A549 (cell line): ENCODE data around the gene NAA40. TPM values are rescaled to one million over a fixed set of nuclear protein-coding genes. Genes with fewer than 3 reads are reported as not detected.

Experiments
- ATAC-seq, 2 experiments: fragments of 200-7000 bp in 1 of 2; fragments of >200 bp in 1 of 2; cut with Nextera tagmentation in 1 of 2; cut with Tn5 transposase in 1 of 2; 3 replicates each; pipeline versions ENCODE4 v1.8.0 to v1.9.1; 2018 to 2020; ENCODE audit warnings: mild to moderate bottlenecking in 1 of 2, moderate library complexity in 1 of 2
- CTCF ChIA-PET: fragments of 300-600 bp; sonication (Branson Sonifier 250); formaldehyde crosslinking; extraction: SDS; loops from one replicate; lab custom pipeline; 2021; ENCODE audit warnings: antibody characterized with exemption, inconsistent platforms; lab: Yijun Ruan, JAX
- POLR2A ChIA-PET: fragments of 350-600 bp; formaldehyde crosslinking; extraction: SDS; loops from one replicate; lab custom pipeline; 2021; ENCODE audit warnings: antibody characterized with exemption, inconsistent platforms; lab: Yijun Ruan, JAX
- DNase-seq, 2 experiments: peaks; one replicate each; pipeline versions ENCODE4 v3.0.0 to v3.0.0-alpha.2; 2011 to 2016; ENCODE audit warnings: low read depth in 1 of 2, low spot score in 1 of 2
- FAIRE-seq: peaks from 2 replicates; lab custom pipeline; 2011; peaks lifted over from hg19 to GRCh38; lab: Jason Lieb, UNC
- H3K27ac ChIP-seq, 2 experiments: fragments of >200 bp; sonication (Bioruptor Twin); formaldehyde crosslinking; 3 replicates each; pipeline ENCODE4 v1.5.1; 2016 to 2017
- H3K4me1 ChIP-seq: fragments of >200 bp; sonication (Bioruptor Twin); formaldehyde crosslinking; 3 replicates; pipeline ENCODE4 v1.6.1; 2016
- H3K4me2 ChIP-seq: fragments of >200 bp; sonication (Bioruptor Twin); formaldehyde crosslinking; 3 replicates; pipeline ENCODE4 v1.6.1; 2016
- H3K4me3 ChIP-seq: fragments of >200 bp; sonication (Bioruptor Twin); formaldehyde crosslinking; 3 replicates; pipeline ENCODE4 v1.5.1; 2016
- H3K9me3 ChIP-seq: fragments of >200 bp; sonication (Bioruptor Twin); formaldehyde crosslinking; 3 replicates; pipeline ENCODE4 v1.6.1; 2016
- BCL3 ChIP-seq: fragments of >200 bp; sonication (Bioruptor Twin); formaldehyde crosslinking; IDR thresholded peaks from 3 replicates; pipeline ENCODE4 v1.6.1; 2016
- BHLHE40 ChIP-seq: IDR thresholded peaks from 2 replicates; pipeline ENCODE4 v1.6.1; 2012; ENCODE audit warnings: low read depth, low read length, inconsistent platforms
- CEBPB ChIP-seq, 2 experiments: fragments of >200 bp in 1 of 2; sonication (Bioruptor Twin) in 1 of 2; formaldehyde crosslinking in 1 of 2; IDR thresholded peaks; 2 replicates each; pipeline ENCODE4 v1.6.1; 2012 to 2016
- CHD2 ChIP-seq: fragments of 150-350 bp; IDR thresholded peaks from 2 replicates; pipeline ENCODE4 v1.6.1; 2014; ENCODE audit warnings: low read length; ENCODE audit not compliant: partially characterized antibody
- HMGXB4 ChIP-seq: fragments of 250-450 bp; sonication (Bioruptor Pico); IDR thresholded peaks from 2 replicates; pipeline ENCODE4 v1.5.0; 2021; ENCODE audit warnings: mild to moderate bottlenecking, moderate library complexity, borderline replicate concordance
- HOXA7 ChIP-seq: fragments of 250-450 bp; sonication (Bioruptor Pico); IDR thresholded peaks from 2 replicates; pipeline ENCODE4 v1.5.0; 2020; ENCODE audit warnings: mild to moderate bottlenecking, moderate library complexity
- HOXB13 ChIP-seq: fragments of 250-450 bp; sonication (Bioruptor Pico); IDR thresholded peaks from 2 replicates; pipeline ENCODE4 v1.5.0; 2020; ENCODE audit warnings: low read depth, mild to moderate bottlenecking, moderate library complexity
- JUN ChIP-seq, 2 experiments: fragments of >200 bp; sonication (Bioruptor Twin); formaldehyde crosslinking; IDR thresholded peaks; 2 replicates in 1 of 2; 3 replicates in 1 of 2; pipeline ENCODE4 v1.6.1; 2016 to 2017
- KDM1A ChIP-seq: fragments of 200-600 bp; sonication (generic); IDR thresholded peaks from 2 replicates; pipeline ENCODE4 v1.6.1; 2016; ENCODE audit warnings: low read depth, mild to moderate bottlenecking
- KDM5A ChIP-seq: fragments of 200-600 bp; sonication (generic); IDR thresholded peaks from 2 replicates; pipeline ENCODE4 v1.6.1; 2016; ENCODE audit warnings: antibody characterized with exemption, mild to moderate bottlenecking
- MAX ChIP-seq: IDR thresholded peaks from 2 replicates; pipeline ENCODE4 v1.6.1; 2012
- MAZ ChIP-seq: fragments of 150-350 bp; IDR thresholded peaks from 2 replicates; pipeline ENCODE4 v1.6.1; 2014; ENCODE audit warnings: antibody characterized with exemption, low read depth, low read length, borderline replicate concordance
- MYC ChIP-seq: IDR thresholded peaks from 2 replicates; pipeline ENCODE4 v1.6.1; 2012; ENCODE audit warnings: mild to moderate bottlenecking, inconsistent platforms, low read length, improper control_type of control experiment, borderline replicate concordance
- PHF8 ChIP-seq: fragments of 200-600 bp; sonication (generic); IDR thresholded peaks from 2 replicates; pipeline ENCODE4 v1.6.1; 2016; ENCODE audit warnings: low read depth, mild to moderate bottlenecking, antibody characterized with exemption, moderate library complexity, borderline replicate concordance
- POLR2A ChIP-seq: IDR thresholded peaks from 2 replicates; pipeline ENCODE4 v1.6.1; 2012; ENCODE audit warnings: mild to moderate bottlenecking, low read length
- POLR2AphosphoS2 ChIP-seq: conservative IDR thresholded peaks from 2 replicates; pipeline ENCODE4 v1.6.1; 2012; ENCODE audit warnings: low read length, improper control_type of control experiment, inconsistent platforms
- RCOR1 ChIP-seq: fragments of 150-350 bp; IDR thresholded peaks from 2 replicates; pipeline ENCODE4 v1.6.1; 2014; ENCODE audit warnings: antibody characterized with exemption, low read length, low read depth
- REST ChIP-seq: fragments of 200-600 bp; sonication (generic); IDR thresholded peaks from 2 replicates; pipeline ENCODE4 v1.6.1; 2016; ENCODE audit warnings: antibody characterized with exemption, mild to moderate bottlenecking, moderate library complexity
- RFX5 ChIP-seq: fragments of 450-650 bp; IDR thresholded peaks from 2 replicates; pipeline ENCODE4 v1.7.1; 2014; ENCODE audit warnings: antibody characterized with exemption, mild to moderate bottlenecking, moderate library complexity
- RNF2 ChIP-seq: fragments of 200-600 bp; sonication (generic); IDR thresholded peaks from 2 replicates; pipeline ENCODE4 v1.6.1; 2016; ENCODE audit warnings: low read depth, mild to moderate bottlenecking, antibody characterized with exemption, moderate library complexity, borderline replicate concordance
- SREBF2 ChIP-seq: fragments of 450-650 bp; IDR thresholded peaks from 2 replicates; pipeline ENCODE4 v1.6.1; 2014; ENCODE audit warnings: mild to moderate bottlenecking, moderate library complexity
- TFCP2L1 ChIP-seq: fragments of 250-450 bp; sonication (Bioruptor Pico); IDR thresholded peaks from 2 replicates; pipeline ENCODE4 v1.5.0; 2021; ENCODE audit warnings: mild to moderate bottlenecking
- ZNF302 ChIP-seq: fragments of 250-450 bp; sonication (Bioruptor Pico); IDR thresholded peaks from 2 replicates; pipeline ENCODE4 v1.9.0; 2021; ENCODE audit warnings: inconsistent platforms, mild to moderate bottlenecking, moderate library complexity
- ZSCAN20 ChIP-seq: fragments of 250-450 bp; sonication (Bioruptor Pico); IDR thresholded peaks from 2 replicates; pipeline ENCODE4 v1.8.0; 2022; ENCODE audit warnings: mild to moderate bottlenecking, moderate library complexity
- WGBS: methylation state at CpG from one replicate; pipeline ENCODE4 v1.1.6; 2017; ENCODE audit errors: missing lambda C conversion rate; 5-methylcytosine and 5-hydroxymethylcytosine counted together
- polyA plus RNA-seq, 4 experiments: library from polyadenylated mRNA; depleted of rRNA in 3 of 4; stranded (reverse); fragments of >200 nt; fragmentation: RNase III in 1 of 4; extraction: RNeasy Plus Mini Kit Qiagen cat#74134 plus additional on column Dnase treatment in 1 of 4; gene quantifications; 2 replicates in 3 of 4; 3 replicates in 1 of 4; pipeline ENCODE4 v1.2.3, GENCODE V29; 2011 to 2017
- TF ChIP-seq, protein P1 (sequence below): fragments of 450-650 bp; IDR thresholded peaks from 2 replicates; pipeline ENCODE4 v1.6.1; 2014; ENCODE audit warnings: antibody characterized with exemption
- TF ChIP-seq, protein P2 (sequence below): fragments of 250-450 bp; sonication (Bioruptor Pico); IDR thresholded peaks from 2 replicates; pipeline ENCODE4 v1.5.0; 2020; ENCODE audit warnings: low read depth, mild to moderate bottlenecking, moderate library complexity

NAA40 gene
- polyA plus RNA-seq, 2 of the 4 experiments (the other 2 are of a cell fraction): 21.9 to 32.0 TPM

DNA sequence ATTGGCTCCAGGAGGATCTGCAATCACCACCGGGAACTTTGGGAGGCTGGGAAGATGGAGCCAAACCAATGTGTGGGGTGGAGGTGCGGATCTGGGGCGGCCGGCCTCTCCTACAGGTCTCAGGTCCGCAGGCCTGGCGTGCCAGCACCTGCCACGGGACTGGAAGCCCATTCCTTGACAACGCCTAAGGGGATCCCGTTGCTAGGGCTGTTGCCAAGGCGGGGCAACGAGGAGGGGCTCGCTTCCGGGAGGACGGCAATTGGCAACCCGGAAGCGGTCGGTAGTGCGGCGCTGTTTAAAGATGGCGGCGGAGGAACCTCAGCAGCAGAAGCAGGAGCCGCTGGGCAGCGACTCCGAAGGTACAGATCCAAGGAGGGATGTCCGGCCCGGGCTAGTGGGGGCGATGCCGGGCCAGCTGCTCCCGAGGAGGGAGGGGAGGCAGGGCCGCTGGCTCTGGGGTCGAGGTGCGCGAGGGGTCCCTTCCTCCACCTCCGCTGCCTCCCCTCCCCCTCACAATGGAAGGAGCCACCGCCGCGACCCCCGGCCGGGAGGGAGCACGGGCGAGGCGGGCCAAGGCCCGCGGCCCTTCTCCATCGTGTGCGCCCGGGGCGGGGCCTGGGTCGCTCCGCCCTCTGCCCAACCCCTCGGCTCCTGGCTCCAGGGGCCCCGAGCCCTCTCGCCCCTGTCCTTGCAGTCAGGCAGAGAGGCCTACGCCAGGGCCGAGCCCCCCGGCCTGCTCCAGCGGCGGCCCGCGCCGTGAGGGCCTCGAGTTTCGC, 47.5 kb downstream of the NAA40 start, which contains the start of gene OTUB1:
Gene OTUB1 (plus strand): TSS at position 283 of the 776 bp plus-strand sequence. CDS start 19 bp downstream, at position 302.
- WGBS: 1% methylated on average over 39 of the region's 63 CpGs
- ChIA-PET CTCF (interaction anchor here (2.7 kb wide), 1 partner anchor 14 kb away, joined by 9 read pairs; no protein-coding TSS in a partner anchor), POLR2A (interaction anchor here (0.5 to 1.9 kb wide), 4 partner anchors 9 to 82 kb away, joined by 3 to 9 read pairs (median 3); partner anchors contain the start of gene COX8A)
- FAIRE-seq: peak; percentile 49
- H3K4me3 ChIP-seq: peak within 1 kb of the TSS; percentile 99
- H3K27ac ChIP-seq: peak within 1 kb of the TSS; percentile 98 to 99
- peaks cover 10% of the 10 kb centered on the region; the same call in 2 of the 3 replicates for H3K4me1 ChIP-seq
- no peaks in the 10 kb centered on the region for H3K9me3 ChIP-seq
- peak; percentile 94 to 96 for ATAC-seq
- TF ChIP-seq JUN (IDR thresholded peaks at IDR 0.05): peak; percentile 73 to 92; a peak in 4 of 5 replicates
- no peak for TF ChIP-seq RCOR1
- TF ChIP-seq KDM5A: peak; percentile 93
- peak; percentile 71; the same call in 1 of the 2 replicates for TF ChIP-seq MAX
- no peak for TF ChIP-seq CEBPB (IDR thresholded peaks at IDR 0.05)
- TF ChIP-seq REST: no peak
- TF ChIP-seq SREBF2: no peak
- no peak for TF ChIP-seq POLR2AphosphoS2
- TF ChIP-seq BHLHE40: 0 out of 2 replicates have a peak, but pooled peaks have one; percentile 50
- TF ChIP-seq KDM1A: 0 out of 2 replicates have a peak, but pooled peaks have one; percentile 54
- TF ChIP-seq POLR2A: peak; percentile 77
- peak; percentile 92 for TF ChIP-seq PHF8
- peak; percentile 62; the same call in 1 of the 3 replicates for TF ChIP-seq BCL3
- no peak for TF ChIP-seq HOXA7 (CRISPR knock-in tag)
- TF ChIP-seq MAZ: 0 out of 2 replicates have a peak, but pooled peaks have one; percentile 23
- TF ChIP-seq, protein P1, sequence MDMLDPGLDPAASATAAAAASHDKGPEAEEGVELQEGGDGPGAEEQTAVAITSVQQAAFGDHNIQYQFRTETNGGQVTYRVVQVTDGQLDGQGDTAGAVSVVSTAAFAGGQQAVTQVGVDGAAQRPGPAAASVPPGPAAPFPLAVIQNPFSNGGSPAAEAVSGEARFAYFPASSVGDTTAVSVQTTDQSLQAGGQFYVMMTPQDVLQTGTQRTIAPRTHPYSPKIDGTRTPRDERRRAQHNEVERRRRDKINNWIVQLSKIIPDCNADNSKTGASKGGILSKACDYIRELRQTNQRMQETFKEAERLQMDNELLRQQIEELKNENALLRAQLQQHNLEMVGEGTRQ: 0 out of 2 replicates have a peak, but pooled peaks have one; percentile 10
- DNase-seq: peak; percentile 94 to 95
- peak within 1 kb of the TSS; percentile 82 for H3K4me2 ChIP-seq

- ATAC-seq (no peak), DNase-seq (no peak), FAIRE-seq (no peak)
- H3K27ac ChIP-seq: peak overlapping the region; percentile 98 to 99
- POLR2A ChIA-PET: interaction anchor here (0.5 to 1.9 kb wide), 2 partner anchors 12 to 82 kb away, joined by 3 to 9 read pairs; partner anchors contain the start of gene COX8A
- no peaks in the 10 kb centered on the region for H3K9me3 ChIP-seq
- peak overlapping the region; percentile 82 for H3K4me2 ChIP-seq
- peak overlapping the region; percentile 99 for H3K4me3 ChIP-seq
- CTCF ChIA-PET: interaction anchor here (2.0 to 2.7 kb wide), 2 partner anchors 13 to 150 kb away, joined by 5 to 9 read pairs; no protein-coding TSS in a partner anchor
- WGBS: 44% methylated on average over 24 of the region's 25 CpGs
- H3K4me1 ChIP-seq: peaks cover 10% of the 10 kb centered on the region; the same call in 2 of the 3 replicates
- no peak for TF ChIP-seq RNF2
- TF ChIP-seq ZNF302 (CRISPR knock-in tag): no peak
- TF ChIP-seq CHD2: no peak
- no peak for TF ChIP-seq ZSCAN20
- no peak for TF ChIP-seq TFCP2L1 (CRISPR knock-in tag)
- no peak for TF ChIP-seq CEBPB (IDR thresholded peaks at IDR 0.05)
- no peak for TF ChIP-seq MYC
- TF ChIP-seq HMGXB4 (CRISPR knock-in tag): no peak
- TF ChIP-seq RFX5: no peak
- TF ChIP-seq, protein P2, sequence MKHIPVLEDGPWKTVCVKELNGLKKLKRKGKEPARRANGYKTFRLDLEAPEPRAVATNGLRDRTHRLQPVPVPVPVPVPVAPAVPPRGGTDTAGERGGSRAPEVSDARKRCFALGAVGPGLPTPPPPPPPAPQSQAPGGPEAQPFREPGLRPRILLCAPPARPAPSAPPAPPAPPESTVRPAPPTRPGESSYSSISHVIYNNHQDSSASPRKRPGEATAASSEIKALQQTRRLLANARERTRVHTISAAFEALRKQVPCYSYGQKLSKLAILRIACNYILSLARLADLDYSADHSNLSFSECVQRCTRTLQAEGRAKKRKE (CRISPR knock-in tag): no peak
- TF ChIP-seq HOXB13 (CRISPR knock-in tag): no peak
- no peak for TF ChIP-seq KDM5A
Observed at GRCh38 chr11:63986932-63987513, 48.2 kb downstream of the NAA40 start.
